GM21786 (cell line): Measurements from ENCODE around the gene SPTBN1.

ENCODE experiments used
- ATAC-seq: cut with Tn5 transposase; IDR thresholded peaks from one replicate; pipeline ENCODE4 v1.9.1; 2021; ENCODE audit not compliant: unreplicated experiment

Gene SPTBN1

DNA sequence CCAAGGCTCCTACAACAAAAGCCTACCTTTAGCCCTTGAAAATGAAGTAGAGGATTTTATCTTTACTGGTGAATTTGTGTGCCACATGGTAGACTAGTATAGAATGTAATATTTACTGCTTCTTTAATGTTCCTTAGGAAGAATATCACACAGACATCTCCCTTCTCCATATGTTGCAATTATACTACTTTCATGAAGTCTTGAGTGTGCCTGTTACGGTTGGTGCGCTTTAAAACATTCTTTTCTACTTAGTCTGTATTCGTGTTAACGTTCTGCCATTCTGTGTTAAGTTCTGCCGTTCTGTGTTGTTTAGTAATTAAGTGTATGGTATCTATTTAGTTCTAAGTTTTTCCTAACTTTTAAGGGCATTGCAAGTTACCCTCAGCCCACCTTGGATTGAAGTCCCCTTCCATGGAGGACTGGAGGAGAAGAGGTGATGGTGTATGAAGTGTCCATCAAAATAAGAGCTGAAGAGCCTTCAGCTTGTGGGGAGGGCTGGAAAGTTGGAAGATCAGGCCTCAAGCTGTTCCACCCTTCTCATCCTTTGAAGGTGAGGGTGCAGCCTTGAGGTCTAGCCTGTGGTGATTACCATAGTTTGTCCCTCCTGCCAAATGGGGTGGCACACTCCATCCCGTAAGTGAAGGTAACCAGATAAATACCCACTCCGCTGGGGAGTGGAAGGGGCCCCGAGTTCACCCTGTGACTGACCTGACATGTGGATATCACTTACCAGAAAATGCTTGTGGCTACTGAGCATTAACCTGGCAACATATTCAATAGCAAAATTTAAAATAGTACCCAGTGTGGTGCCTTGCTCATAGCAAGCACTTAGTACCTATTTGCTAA, 131.3 kb downstream of the SPTBN1 start:
- no peak for ATAC-seq

DNA sequence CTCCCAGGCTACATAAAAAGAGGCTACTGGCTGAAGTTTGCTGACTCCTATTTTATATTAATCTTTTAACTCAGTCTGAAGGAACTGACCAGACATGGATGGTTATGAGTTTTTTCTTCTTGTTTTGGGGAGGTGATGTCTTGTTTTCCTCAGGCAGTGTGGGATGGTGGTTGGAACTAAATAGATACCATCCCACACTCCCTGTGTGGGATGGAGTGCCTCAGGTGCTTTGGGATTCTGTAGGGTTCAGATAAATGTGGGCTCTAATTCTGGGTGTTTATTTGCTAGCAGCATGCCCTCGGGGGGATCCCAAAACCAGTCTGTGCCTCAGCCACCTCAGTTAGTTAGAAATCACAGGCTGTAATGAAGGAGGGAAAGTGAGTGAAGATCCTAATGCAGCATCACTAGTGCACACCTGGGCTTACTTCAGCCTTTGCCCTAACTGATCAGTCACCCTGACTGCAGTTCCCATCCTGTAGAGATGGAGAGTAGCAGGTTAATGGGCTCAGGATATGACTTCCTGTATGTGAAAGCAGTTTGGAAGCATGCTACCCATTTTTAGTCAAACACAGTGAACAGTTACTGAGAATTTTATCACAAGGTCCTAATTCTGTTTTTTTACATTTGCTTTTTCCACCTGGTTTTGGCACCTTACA, 132.2 kb downstream of the SPTBN1 start:
- ATAC-seq: no peak

DNA sequence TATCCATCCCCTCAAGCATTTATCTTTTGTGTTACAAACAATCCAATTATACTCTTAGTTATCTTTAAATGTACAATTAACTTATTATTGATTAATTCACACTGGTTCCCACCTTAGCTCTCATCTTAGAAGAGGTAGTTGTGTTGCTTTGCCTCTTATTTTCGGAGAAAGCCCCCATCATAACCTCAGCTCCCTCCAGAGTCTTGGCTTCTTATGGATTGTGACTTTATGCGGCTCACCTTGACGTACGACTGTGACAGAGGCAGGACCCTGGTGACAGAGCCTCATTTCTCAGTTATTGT, 132.9 kb downstream of the SPTBN1 start:
- no peak for ATAC-seq

DNA sequence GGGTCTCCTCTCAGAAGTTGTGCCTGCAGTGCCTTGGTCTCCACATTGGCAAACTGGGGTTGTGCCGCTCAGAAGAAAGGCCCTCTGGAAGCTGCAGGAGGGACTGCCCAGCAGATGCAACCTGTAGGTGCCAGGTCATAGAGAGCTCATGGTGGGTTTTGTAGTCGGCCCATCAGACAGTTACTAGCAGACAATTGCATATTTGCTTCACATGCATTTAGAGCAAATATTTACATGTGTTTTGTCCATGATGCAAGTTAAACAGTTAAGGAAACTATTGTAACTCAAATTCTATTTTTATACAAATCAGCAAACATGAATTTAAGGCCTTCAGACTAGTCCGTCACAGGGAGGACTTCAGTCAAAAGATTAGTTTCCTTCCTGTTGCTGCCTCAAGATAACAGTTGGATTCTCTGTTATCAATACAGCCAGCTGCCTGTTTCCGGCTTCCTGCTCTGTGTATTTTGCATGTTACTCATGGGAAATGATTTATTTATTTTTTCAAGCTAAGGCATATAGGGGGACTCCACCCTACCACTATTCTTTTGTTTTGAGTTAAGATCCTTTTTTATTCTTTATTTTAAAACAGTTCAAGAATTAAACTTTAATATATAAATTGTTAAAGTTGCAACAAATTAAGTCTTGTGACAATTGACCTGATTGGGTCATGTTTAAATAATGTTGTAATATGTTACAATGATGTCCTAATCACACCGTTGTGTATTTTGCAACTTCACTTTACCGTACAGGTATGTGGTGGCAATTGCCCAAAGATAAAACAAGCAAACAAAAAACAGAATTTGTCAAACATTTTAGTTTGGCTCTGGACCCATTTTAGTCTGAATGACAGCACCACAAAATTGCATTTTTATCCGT, 133.5 kb downstream of the SPTBN1 start:
- ATAC-seq: peak; percentile 58

DNA sequence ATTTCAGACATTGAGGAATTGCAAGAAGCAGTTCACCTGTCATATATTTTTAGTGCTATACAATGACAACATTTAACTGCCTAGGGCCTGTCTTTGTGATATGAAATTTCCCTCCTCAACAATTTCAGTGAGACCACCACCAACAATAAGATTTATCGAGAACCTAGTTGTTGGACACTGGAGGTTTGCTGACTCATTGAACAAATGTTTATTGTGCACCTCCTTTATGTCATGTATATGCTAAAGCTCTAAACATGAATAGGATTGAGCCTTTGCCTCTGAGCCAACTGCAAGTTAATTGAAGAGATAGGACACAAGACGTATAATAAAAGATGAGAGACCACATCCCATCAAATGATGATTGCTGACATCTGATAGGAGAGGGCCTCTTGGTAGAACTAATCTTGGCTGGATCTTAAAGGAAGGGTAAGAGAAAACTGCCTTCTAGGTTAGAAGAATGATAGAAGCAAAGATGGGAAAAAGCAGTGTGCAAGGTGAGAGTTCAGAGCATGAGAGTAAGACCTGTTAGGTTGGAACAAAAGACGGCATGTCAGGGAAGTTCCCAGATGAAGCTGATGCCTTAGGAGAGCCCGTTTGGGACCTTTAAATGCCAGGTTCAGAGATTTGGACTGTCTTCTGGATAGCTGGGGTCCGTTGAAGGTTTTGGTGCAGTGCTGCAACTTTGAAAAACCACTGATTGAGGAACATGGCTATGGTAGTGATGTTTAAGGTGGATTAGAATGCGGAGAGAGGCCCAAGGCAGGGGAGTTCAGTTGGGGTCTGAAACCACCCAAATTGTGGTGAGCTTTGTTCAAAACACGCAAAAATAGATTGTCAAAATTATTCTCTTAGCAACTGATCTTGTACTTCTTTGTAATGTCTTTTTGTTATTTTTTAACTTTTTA, 134.3 kb downstream of the SPTBN1 start:
- ATAC-seq: no peak

DNA sequence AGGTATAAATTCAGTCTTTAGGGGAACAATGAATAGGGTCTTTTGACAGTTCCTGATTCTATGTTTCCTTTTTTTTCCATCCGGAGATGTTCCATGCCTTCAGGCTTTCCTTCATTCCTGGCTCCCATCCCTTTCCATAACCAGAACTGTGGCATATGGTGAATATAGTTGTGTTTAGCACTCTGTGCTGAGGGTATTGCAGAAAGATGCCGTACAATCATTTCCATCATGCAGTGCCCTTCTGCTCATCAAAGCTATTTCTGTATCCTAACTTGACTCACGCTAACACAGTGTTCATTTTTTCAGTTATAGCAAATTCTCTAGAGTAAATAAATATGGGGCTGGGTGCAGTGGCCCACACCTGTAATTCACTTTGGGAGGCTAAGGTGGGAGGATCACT, 135.4 kb downstream of the SPTBN1 start:
- ATAC-seq: no peak

DNA sequence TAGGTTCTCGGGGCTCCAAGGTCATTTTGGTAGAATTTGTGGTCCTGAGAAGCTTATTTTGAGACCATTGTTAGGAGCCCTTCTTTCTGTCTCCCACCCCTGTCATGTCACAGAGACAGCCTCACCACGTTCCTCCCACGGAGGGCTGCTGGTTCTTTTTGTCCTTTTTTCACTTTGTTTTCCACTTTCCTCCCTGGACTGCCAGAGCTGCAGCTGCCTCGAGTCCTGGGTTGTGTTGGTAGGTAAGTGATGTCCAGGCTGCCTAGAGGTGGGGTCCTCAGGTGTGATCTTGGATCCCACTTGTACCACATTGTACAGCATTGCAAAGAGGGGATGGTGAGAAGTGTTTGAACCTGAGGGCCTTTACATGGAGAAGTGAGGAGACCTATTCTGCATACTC, 137.1 kb downstream of the SPTBN1 start:
- no peak for ATAC-seq

DNA sequence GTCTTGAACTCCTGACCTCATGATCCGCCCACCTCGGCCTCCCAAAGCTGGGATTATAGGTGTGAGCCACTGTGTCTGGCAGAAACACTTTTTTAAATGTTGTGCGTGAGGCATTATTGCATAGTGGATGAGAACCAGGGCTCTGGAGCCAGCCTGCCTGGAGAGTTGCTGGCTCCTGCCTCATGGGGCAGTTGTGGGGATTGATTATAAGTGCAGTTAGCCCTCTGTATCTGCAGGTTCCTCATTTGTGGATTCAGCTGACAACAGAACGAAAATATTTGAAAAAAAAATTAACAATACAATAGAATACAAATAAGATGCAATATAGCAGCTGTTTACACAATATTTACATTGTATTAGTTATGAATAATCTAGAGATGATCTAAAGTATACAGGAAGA, 137.9 kb downstream of the SPTBN1 start:
- no peak for ATAC-seq

DNA sequence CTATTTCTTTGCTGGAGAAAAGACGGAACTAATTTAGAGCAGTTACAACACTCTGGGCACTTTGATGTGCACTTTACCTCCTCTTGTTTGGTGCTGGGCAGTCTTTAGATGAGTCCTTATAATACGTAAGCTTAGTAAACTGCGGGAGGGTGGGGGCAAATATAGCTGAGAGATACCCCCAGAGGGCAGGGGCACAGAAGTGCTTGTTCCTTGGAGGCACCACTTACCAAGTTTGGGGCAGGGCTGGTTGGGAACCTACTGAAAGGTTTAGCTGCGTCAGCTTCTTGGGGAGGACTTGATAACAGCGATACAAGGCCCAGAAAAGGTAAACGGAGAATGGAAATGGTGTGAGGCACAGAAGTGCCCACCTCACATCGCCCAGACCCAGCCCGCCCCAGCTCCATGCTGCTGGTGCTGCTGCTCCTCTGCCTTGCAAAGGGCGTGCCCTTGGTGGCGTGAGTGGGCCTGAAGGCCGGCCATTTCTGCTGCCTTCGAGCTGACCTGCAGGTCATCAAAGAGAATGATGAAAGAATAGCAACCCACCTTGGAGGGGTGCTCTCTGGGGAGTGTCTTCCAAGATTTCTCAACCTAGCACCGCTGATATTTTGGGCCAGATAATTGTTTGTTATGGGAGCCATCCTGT, 139.2 kb downstream of the SPTBN1 start:
- ATAC-seq: no peak

DNA sequence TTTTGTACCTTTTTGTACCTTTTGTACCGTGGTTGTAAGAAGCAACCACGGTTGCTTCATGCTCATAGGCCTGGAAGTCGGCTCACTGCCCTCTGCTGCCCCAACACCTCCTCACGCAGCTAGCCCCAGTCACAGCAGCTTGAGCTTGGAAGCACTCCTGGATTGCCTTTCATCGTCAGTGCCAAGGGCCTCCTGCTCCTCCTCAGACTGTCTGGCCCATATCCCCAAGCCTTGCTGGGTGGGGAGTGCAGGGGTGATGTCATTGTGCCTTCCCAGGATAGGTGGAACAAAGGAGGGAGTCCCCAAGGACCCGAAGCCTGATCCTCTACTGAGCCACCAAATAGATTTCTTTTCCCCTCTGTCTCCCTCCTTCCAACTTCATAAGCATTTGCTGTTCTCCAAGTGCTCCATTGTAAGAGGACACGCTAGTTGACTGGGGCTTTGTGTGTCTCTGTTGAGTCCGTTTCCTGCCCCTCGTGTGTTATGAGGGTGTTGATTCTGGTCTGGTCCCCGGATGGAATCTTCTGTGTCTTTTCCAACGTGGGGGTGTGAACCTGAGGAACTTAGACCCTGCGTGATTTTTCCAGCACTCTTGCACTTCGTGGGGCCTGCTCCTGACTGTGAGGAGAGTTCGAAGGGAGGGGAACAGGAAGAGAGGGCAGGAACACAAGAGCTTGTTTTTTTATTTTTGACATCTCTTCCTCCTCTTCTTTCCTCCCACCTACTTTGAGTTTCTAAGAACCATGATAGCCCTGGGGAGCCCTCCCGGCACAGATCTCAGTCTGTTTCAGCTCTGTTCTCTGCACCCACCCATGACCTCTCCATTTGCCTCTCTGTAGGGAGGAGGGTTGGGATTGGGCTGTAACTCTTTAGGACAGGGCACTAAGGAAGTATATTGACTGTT, 140.1 kb downstream of the SPTBN1 start:
- ATAC-seq: no peak

DNA sequence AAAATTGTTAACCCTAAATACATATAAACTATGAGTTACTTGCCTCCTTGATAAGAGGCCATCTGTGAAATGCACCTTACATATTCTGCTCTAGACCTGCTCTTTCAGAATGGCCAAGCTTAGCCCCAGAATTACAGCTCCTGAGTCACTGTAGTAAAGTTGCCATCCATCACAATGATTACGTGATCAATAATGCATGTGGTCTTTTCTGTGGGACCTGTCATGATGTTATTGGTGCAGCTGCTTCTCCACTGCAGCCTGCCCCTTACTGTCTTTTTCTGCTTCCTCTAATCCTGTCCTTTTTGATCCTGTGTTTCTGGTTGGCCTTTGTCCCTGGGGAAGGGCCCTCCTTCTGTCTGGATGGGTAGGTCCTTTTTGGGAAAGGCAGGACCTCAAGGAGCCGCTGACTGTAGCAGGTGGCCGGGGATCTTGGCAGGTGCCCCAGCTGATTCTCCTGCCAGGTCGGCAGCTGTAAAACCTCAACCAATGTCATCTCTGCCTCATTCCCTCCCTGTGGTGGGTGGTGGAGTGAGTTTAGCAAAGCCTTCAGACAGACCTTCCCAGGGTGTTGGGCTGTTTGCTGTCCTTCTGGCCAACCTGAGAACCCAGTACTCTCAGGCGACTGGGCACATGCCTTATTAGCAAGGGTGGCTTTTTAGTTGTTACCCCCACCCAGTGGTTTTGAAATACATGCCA, 141.2 kb downstream of the SPTBN1 start:
- no peak for ATAC-seq

DNA sequence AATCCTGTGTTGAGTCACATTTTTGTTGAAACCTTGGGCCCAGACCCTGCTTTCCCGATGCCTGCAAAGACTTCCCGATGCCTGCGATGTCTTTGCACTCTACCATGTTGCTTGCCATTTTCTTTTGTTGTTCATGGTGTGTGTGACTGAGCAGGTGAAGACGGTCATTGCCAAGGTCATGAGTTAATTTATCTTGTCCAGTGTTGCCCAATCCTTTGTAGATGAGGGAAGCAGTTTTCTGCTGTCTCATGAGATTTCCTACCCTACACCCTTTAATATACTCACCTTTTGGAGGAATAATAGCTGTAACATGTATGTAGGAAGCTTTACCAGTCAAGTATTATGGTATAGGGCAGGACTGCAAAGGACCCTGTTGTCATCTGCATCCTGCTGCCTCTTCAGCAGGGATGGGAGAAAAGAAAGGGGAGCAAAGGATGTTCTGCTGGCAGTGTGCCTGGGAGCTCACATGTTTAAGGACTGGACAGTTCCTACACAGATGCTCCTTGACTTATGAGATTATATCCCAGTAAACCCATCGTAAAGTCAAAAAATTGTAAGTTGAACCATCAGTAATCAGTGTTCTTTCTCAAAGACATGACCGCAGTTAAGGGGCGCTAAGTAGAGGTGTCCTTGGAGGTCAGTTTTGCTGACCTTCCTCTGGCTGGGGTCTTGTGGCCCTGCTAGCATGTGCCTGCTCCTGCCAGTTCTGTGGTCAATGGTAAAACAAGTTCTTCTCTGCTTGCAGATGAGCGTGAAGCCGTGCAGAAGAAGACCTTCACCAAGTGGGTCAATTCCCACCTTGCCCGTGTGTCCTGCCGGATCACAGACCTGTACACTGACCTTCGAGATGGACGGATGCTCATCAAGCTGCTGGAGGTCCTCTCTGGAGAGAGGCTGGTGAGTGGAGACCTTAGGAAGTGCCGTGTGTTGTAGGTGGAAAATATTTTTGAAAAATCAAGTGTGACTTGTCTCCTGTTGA, 142.5 kb downstream of the SPTBN1 start:
- ATAC-seq: no peak

DNA sequence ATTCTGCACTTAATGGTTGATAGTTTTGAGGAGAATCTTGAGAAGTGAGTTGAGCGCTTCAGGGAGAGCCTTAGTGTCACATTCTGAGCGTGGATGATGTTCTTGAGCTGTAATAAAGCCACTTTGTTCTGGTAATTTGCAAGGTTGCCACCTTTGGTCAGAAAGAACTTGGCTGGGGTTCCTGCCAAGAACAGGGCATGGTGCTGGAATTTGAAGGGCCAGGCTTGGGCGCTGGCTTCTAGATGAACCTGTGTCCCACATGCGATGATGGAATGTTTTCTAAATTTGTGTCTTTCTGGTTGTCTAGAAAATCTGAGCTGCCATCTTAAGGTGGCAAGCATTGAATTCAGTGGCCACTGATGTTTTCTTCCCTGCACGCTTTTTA, 143.2 kb downstream of the SPTBN1 start:
- no peak for ATAC-seq

DNA sequence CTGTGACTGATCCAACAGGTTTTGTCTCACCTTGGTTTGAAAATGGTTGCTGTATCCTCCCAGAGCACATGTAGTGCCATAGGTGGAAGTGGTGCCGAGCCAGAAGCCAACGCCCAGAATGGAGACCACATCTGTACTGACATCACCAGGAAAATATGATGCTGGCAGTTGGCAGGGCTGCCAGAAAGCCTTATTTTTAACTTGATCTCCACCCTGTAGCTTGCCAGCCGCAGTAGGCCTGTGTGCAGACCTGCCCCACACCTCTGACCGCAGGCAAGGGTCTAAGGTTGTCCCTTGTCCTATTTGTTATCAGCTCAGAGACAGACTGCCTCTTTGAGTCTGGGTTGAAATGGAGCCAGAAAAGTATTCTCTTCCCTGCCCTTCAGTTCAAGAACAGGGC, 143.8 kb downstream of the SPTBN1 start:
- no peak for ATAC-seq

DNA sequence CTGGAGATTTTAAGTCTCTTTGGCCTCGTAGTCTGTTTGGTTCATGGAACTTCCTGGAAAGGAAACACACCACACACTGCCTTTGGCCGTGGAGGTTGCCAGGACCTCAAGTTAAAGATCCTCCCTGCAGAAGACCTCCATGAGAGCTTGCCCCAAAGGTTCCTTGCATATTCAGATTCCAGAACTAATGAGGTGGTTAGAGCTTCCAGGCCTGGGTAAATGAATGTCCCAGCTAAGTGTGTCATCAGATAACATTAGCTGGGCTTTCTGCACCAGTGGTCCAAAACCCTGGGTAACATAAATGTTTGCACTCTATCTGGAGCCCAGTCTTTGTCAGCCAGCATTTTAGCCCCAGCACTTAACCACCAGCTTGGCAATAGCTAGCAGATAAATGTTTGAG, 145.2 kb downstream of the SPTBN1 start:
- ATAC-seq: no peak

DNA sequence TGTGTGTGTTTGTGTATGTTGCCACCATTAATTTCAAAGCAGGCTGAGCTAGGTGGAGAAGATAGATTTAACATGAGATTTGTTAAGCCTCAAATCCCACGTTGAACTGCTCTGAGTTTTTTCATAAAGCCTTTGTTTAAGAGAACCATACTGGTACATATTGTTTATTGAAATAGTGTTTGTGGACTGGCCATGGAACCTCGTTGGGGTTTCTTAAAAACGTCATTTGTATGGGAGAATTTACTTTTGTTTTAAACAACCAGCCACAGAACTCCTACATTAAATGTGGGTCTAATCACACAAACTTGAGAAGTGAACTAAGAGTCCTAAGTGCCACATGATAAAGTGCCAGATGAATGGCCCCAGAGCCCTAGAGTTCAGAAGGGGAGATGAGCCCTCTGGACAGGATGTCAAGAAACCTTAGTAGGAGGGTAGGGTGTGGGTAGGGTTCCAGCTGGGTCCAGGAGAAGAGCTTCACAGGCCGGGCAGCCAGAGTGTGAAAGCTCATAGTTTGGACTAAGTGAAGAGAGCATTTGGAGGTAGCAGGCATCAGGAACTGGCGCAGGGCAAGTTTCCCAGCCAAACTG, 146.7 kb downstream of the SPTBN1 start:
- no peak for ATAC-seq

DNA sequence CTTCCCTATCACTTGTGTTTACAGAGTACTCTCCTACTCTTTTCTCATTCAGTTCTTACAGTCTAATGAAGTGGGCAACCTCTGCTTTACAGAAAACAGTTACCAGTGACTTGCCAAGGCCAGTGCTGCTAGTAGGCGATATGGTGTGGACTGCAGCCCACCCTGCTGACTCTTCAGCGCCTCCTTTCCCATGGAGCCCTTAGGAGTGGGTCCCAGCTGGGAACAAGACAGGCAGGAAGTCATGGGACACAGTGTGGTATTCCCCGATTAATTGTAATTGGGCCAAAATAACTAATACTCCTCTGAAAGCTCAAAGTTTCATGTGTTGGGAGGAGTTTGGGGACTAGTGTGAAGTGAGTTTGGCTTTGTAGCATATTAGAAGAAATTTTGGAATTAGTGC, 147.2 kb downstream of the SPTBN1 start:
- no peak for ATAC-seq
